NOMO-1 (cell line): ENCODE measurements around the gene KRTAP2-3.
"Not testable (repeated sequence)": the region's sequence is repeated elsewhere in the genome, so short reads cannot be mapped to it uniquely, and the experiment has no call there.

Experiments used
- DNase-seq, 2 experiments: peaks; one replicate each; lab custom pipeline; 2025; ENCODE audit not compliant: unreplicated experiment in 2 of 2; lab: John Stamatoyannopoulos, UW

KRTAP2-3 gene

GRCh38 chr17:41069031-41069430 is 9.1 kb upstream of the KRTAP2-3 start:
- DNase-seq, result peak in 1 of 2 experiments; percentile 56

- DNase-seq, result no peak
These were observed 7.4 kb upstream of the KRTAP2-3 start for GRCh38 chr17:41067281-41067680.

GRCh38 chr17:41065829-41066624 is 6.1 kb upstream of the KRTAP2-3 start, which contains the start of gene KRTAP2-4:
KRTAP2-4 (minus strand) TSS chr17:41065879; CDS start chr17:41065845, 34 bp downstream.
- DNase-seq, result peak in 1 of 2 experiments; percentile 46

- DNase-seq, result not testable (repeated sequence)
These were observed 5.2 kb upstream of the KRTAP2-3 start for GRCh38 chr17:41065016-41065689.

GRCh38 chr17:41064301-41064700 is 4.4 kb upstream of the KRTAP2-3 start:
- no peak for DNase-seq

- DNase-seq, result no peak
These were observed 3.5 kb upstream of the KRTAP2-3 start for GRCh38 chr17:41063449-41063848.

GRCh38 chr17:41061964-41062363 is 2.0 kb upstream of the KRTAP2-3 start:
- no peak for DNase-seq

GRCh38 chr17:41059276-41060051 is 450 bp downstream of the KRTAP2-3 start:
- not testable (repeated sequence) for DNase-seq

- DNase-seq, result no peak
These were observed 1.2 kb downstream of the KRTAP2-3 start for GRCh38 chr17:41058741-41059140.

GRCh38 chr17:41057547-41057946 is 2.4 kb downstream of the KRTAP2-3 start:
- no peak for DNase-seq

GRCh38 chr17:41055130-41055529 is 4.8 kb downstream of the KRTAP2-3 start, which contains the start of gene KRTAP2-2:
KRTAP2-2 (minus strand) TSS chr17:41055230; CDS start chr17:41055211, 19 bp downstream.
- not testable (repeated sequence) for DNase-seq

- not testable (repeated sequence) for DNase-seq
These were observed 5.4 kb downstream of the KRTAP2-3 start for GRCh38 chr17:41054556-41054955.

GRCh38 chr17:41054025-41054424 is 5.9 kb downstream of the KRTAP2-3 start:
- no peak for DNase-seq

GRCh38 chr17:41052566-41052965 is 7.3 kb downstream of the KRTAP2-3 start:
- no peak for DNase-seq

- no peak for DNase-seq
These were observed 10.8 kb downstream of the KRTAP2-3 start for GRCh38 chr17:41049110-41049509.

- DNase-seq, result no peak
These were observed 11.5 kb downstream of the KRTAP2-3 start for GRCh38 chr17:41048441-41048840.

GRCh38 chr17:41046735-41047465 is 13.0 kb downstream of the KRTAP2-3 start, which contains the start of gene KRTAP2-1:
KRTAP2-1 (minus strand) TSS chr17:41047316; CDS start chr17:41047267, 49 bp downstream.
- not testable (repeated sequence) for DNase-seq

GRCh38 chr17:41042953-41043352 is 17.0 kb downstream of the KRTAP2-3 start:
- DNase-seq, result no peak

GRCh38 chr17:41040783-41041571 is 18.9 kb downstream of the KRTAP2-3 start, which contains the start of gene KRTAP1-1:
KRTAP1-1 (minus strand) TSS chr17:41041450; CDS start chr17:41041397, 53 bp downstream.
- not testable (repeated sequence) for DNase-seq
